NT2/D1 (cell line): Measurements from ENCODE around the gene UPP1.

Source experiments
- SUZ12 ChIP-seq: IDR thresholded peaks from 2 replicates; pipeline ENCODE4 v1.6.1; 2011; ENCODE audit not compliant: insufficient read length, insufficient read depth; ENCODE audit errors: extremely low read depth
- YY1 ChIP-seq: IDR thresholded peaks from 2 replicates; pipeline ENCODE4 v1.6.1; 2011; ENCODE audit not compliant: insufficient read length, insufficient read depth

DNA sequence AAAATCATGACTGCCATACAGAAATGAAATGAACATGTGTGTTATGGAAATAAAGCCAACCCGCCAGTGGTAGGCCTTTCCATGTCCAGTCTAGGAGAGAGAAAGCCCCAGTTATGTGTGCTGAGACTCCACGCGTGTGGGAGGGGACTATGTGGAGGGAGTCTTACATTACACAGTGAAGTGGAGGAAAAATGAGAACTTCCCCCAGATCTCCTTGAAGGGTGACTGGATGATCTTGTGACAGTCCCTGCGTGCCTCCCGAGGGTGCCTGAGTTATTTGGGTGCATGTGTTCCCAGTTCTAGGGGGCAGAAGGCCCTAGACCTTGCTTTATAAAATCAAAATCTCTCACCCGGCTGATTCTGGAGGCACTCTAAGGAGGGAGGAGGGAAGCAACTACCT lies 24.2 kb downstream of the UPP1 start:
- TF ChIP-seq YY1 (no peak), SUZ12 (no peak)
